ENCODE results near the gene TENM4. TPM values are rescaled to one million over a fixed set of nuclear protein-coding genes. Genes with fewer than 3 reads are reported as not detected.

The TENM4 gene
- total RNA-seq, 2 donors from 2014 or later, result 68.2 to 130 TPM

- Mint-ChIP-seq H3K4me3 (no peak overlapping the region), H3K27ac (no peak overlapping the region), H3K27me3 (ENCODE audit: insufficient read depth) (no peaks in the 10 kb centered on the region), H3K9me3 (no peaks in the 10 kb centered on the region), H3K36me3 (ENCODE audit: low read depth) (peaks cover 3% of the 10 kb centered on the region), H3K4me1 (peaks cover 29% of the 10 kb centered on the region)
- H3K27ac ChIP-seq (ENCODE audit: low read depth, low read length), result no peak overlapping the region
- H3K9ac ChIP-seq (ENCODE audit: extremely low read depth, low read length, poor library complexity, severe bottlenecking), result no peak overlapping the region
- no peaks in the 10 kb centered on the region for H3K36me3 ChIP-seq (ENCODE audit: control insufficient read depth, insufficient read depth, low read length)
- no peak for DNase-seq
- no peak overlapping the region for H3K4me3 ChIP-seq (ENCODE audit: low read length)
- peaks cover 11% of the 10 kb centered on the region for H3K4me1 ChIP-seq (ENCODE audit: control insufficient read depth, insufficient read depth, low read length)
- H3K9me3 ChIP-seq (ENCODE audit: control insufficient read depth, low read length), result no peaks in the 10 kb centered on the region
- H3K27me3 ChIP-seq (ENCODE audit: control insufficient read depth, insufficient read depth, low read length, poor library complexity, severe bottlenecking), result no peaks in the 10 kb centered on the region
- WGBS, 2 experiments (ENCODE audit: insufficient coverage in 1 of 2, insufficient read length in 1 of 2), result 85 to 90% methylated on average over 4 to 5 of the region's 5 CpGs
- TF ChIP-seq CTCF (conservative IDR thresholded peaks at IDR 0.05), result no peak
These were observed 208.5 kb downstream of the TENM4 start for GRCh38 chr11:79232346-79232745.

GRCh38 chr11:79229047-79229446 is 211.8 kb downstream of the TENM4 start:
- Histone ChIP-seq H3K4me3 (ENCODE audit: low read length) (no peak overlapping the region), H3K4me1 (ENCODE audit: control insufficient read depth, insufficient read depth, low read length) (peaks cover 16% of the 10 kb centered on the region), H3K9ac (ENCODE audit: extremely low read depth, low read length, poor library complexity, severe bottlenecking) (no peak overlapping the region), H3K27me3 (ENCODE audit: control insufficient read depth, insufficient read depth, low read length, poor library complexity, severe bottlenecking) (no peaks in the 10 kb centered on the region), H3K27ac (ENCODE audit: low read depth, low read length) (no peak overlapping the region), H3K9me3 (ENCODE audit: control insufficient read depth, low read length) (no peaks in the 10 kb centered on the region), H3K36me3 (ENCODE audit: control insufficient read depth, insufficient read depth, low read length) (no peaks in the 10 kb centered on the region)
- 98 to 100% methylated on average over 1 of the region's 1 CpG for WGBS, 2 experiments (ENCODE audit: insufficient coverage in 1 of 2, insufficient read length in 1 of 2)
- Mint-ChIP-seq H3K27me3 (ENCODE audit: insufficient read depth) (no peaks in the 10 kb centered on the region), H3K9me3 (no peaks in the 10 kb centered on the region), H3K4me1 (peaks cover 26% of the 10 kb centered on the region), H3K27ac (no peak overlapping the region), H3K36me3 (ENCODE audit: low read depth) (peaks cover 3% of the 10 kb centered on the region), H3K4me3 (no peak overlapping the region)
- DNase-seq, result no peak
- no peak for TF ChIP-seq CTCF (conservative IDR thresholded peaks at IDR 0.05)

GRCh38 chr11:79227767-79228755 is 212.8 kb downstream of the TENM4 start:
- Mint-ChIP-seq H3K27ac (peak overlapping the region; percentile 44), H3K36me3 (ENCODE audit: low read depth) (peaks cover 7% of the 10 kb centered on the region), H3K4me1 (peaks cover 26% of the 10 kb centered on the region), H3K4me3 (no peak overlapping the region), H3K9me3 (no peaks in the 10 kb centered on the region), H3K27me3 (ENCODE audit: insufficient read depth) (no peaks in the 10 kb centered on the region)
- peak; percentile 53 for TF ChIP-seq CTCF (conservative IDR thresholded peaks at IDR 0.05)
- no peaks in the 10 kb centered on the region for H3K9me3 ChIP-seq (ENCODE audit: control insufficient read depth, low read length)
- 48 to 66% methylated on average over 8 to 13 of the region's 13 CpGs for WGBS, 2 experiments (ENCODE audit: insufficient coverage in 1 of 2, insufficient read length in 1 of 2)
- peak; percentile 87 for DNase-seq
- no peaks in the 10 kb centered on the region for H3K27me3 ChIP-seq (ENCODE audit: control insufficient read depth, insufficient read depth, low read length, poor library complexity, severe bottlenecking)
- H3K36me3 ChIP-seq (ENCODE audit: control insufficient read depth, insufficient read depth, low read length), result no peaks in the 10 kb centered on the region
- H3K9ac ChIP-seq (ENCODE audit: extremely low read depth, low read length, poor library complexity, severe bottlenecking), result no peak overlapping the region
- H3K4me1 ChIP-seq (ENCODE audit: control insufficient read depth, insufficient read depth, low read length), result peaks cover 16% of the 10 kb centered on the region
- H3K27ac ChIP-seq (ENCODE audit: low read depth, low read length), result peak overlapping the region; percentile 14
- H3K4me3 ChIP-seq (ENCODE audit: low read length), result no peak overlapping the region

Measured in endodermal cell (in vitro differentiated cells).